Right lobe of liver (tissue), 6 donors: ENCODE results near the gene DLG2. TPM values are rescaled to one million over a fixed set of nuclear protein-coding genes. Genes with fewer than 3 reads are reported as not detected.

ENCODE experiments used
- ATAC-seq, 4 donors: fragments of 200-7000 bp; cut with Tn5 transposase; one replicate each; pipeline ENCODE4 v1.9.1; 2020; ENCODE audit warnings: mild to moderate bottlenecking in 4 of 4, moderate library complexity in 4 of 4
- DNase-seq, 3 donors: peaks; one replicate each; pipeline ENCODE4 v3.0.0-alpha.2; 2020
- H3K27ac ChIP-seq, 3 donors: fragments of 200-600 bp; one replicate each; pipeline ENCODE4 v1.8.0; 2022
- H3K27me3 ChIP-seq, 2 donors: fragments of 200-600 bp; one replicate each; pipeline ENCODE4 v1.8.0; 2022
- H3K36me3 ChIP-seq, 4 donors: fragments of 200-600 bp; sonication (generic) in 1 of 4; one replicate each; pipeline versions ENCODE4 v1.5.1 to v1.8.0; 2017 to 2022; ENCODE audit warnings: control low read depth in 1 of 4
- H3K4me1 ChIP-seq, 4 donors: fragments of 200-600 bp; sonication (generic) in 1 of 4; one replicate each; pipeline versions ENCODE4 v1.5.1 to v1.8.0; 2017 to 2022; ENCODE audit warnings: control low read depth in 1 of 4
- H3K4me3 ChIP-seq, 3 donors: fragments of 200-600 bp; one replicate each; pipeline ENCODE4 v1.8.0; 2022
- H3K9me3 ChIP-seq, 4 donors: fragments of 200-600 bp; sonication (generic) in 1 of 4; one replicate each; pipeline versions ENCODE4 v1.5.1 to v1.8.0; 2017 to 2022; ENCODE audit warnings: control low read depth in 1 of 4
- POLR2A ChIP-seq: fragments of 450-650 bp; IDR thresholded peaks from one replicate; pipeline ENCODE4 v1.6.1; 2017; ENCODE audit warnings: antibody characterized with exemption, mild to moderate bottlenecking
- WGBS: methylation state at CpG from one replicate; pipeline ENCODE4 v1.1.6; 2018; ENCODE audit warnings: low coverage, low lambda C conversion rate; ENCODE audit not compliant: insufficient coverage; ENCODE audit errors: missing lambda C conversion rate; 5-methylcytosine and 5-hydroxymethylcytosine counted together
- intact Hi-C, 2 donors: fragments of 100-400 bp; cut with DNase I; formaldehyde crosslinking; loops; one replicate each; pipeline versions ENCODE4 v1.11.2 to v1.14.1; 2022
- total RNA-seq, 6 experiments: library from RNA; depleted of rRNA in 2 of 6; stranded (reverse); fragments of >200 nt in 2 of 6; fragmentation: NEBNext Ultra II Directional in 3 of 6; extraction: Animal tissue kit (Norgen Biotek cat#: 25700) in 3 of 6; gene quantifications; one replicate each; pipeline versions ENCODE4 v1.1.0 to v1.2.4, GENCODE V29; 2016 to 2023
- TF ChIP-seq, protein P1 (sequence below), 4 donors: fragments of 200-600 bp in 3 of 4; fragments of 450-650 bp in 1 of 4; IDR thresholded peaks; one replicate each; pipeline versions ENCODE4 v1.5.1 to v1.8.0; 2016 to 2022; ENCODE audit warnings: antibody characterized with exemption in 4 of 4, mild to moderate bottlenecking in 2 of 4
- donor health status: DM: no; HTN: yes; CAD: no.
- donor health status: DM: no; HTN: no; CAD: no.
- donor health status: DM: no; HTN: no; CAD: no.
- donor health status: DM: no; HTN: yes; CAD: no.
- donor health status: DM: no; HTN: yes; CAD: no.

DLG2 gene
- total RNA-seq, 6 experiments from 2014 or later: 1.2 to 6.4 (median 2.5) TPM

DNA sequence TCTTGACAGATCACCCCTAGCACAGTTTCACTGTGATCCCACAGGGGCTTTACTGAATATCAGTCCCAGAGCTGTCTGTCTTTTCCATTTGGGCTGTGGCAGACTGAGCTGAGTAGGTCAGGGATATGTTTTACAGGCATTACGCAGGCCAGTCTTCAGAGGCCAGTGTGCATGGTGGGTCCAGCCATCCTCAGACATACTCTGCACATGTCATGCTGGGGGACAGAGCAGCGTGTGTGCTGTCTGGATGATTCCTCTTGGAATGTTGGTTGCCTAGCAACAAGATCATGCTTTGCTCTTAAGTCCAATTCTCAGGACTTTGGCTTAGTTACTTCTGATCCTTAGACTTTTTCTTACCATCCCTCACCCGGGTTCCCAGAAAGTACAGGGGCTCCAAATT is 736.5 kb downstream of the DLG2 start:
- Histone ChIP-seq H3K9me3 (no peaks in the 10 kb centered on the region), H3K27me3 (no peaks in the 10 kb centered on the region), H3K36me3 (no peaks in the 10 kb centered on the region), H3K4me1 (no peaks in the 10 kb centered on the region), H3K27ac (no peak overlapping the region), H3K4me3 (no peak overlapping the region)
- DNase-seq: no peak
- ATAC-seq: no peak
- intact Hi-C loops: no loop called here
- TF ChIP-seq, protein P1, sequence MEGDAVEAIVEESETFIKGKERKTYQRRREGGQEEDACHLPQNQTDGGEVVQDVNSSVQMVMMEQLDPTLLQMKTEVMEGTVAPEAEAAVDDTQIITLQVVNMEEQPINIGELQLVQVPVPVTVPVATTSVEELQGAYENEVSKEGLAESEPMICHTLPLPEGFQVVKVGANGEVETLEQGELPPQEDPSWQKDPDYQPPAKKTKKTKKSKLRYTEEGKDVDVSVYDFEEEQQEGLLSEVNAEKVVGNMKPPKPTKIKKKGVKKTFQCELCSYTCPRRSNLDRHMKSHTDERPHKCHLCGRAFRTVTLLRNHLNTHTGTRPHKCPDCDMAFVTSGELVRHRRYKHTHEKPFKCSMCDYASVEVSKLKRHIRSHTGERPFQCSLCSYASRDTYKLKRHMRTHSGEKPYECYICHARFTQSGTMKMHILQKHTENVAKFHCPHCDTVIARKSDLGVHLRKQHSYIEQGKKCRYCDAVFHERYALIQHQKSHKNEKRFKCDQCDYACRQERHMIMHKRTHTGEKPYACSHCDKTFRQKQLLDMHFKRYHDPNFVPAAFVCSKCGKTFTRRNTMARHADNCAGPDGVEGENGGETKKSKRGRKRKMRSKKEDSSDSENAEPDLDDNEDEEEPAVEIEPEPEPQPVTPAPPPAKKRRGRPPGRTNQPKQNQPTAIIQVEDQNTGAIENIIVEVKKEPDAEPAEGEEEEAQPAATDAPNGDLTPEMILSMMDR (IDR thresholded peaks at IDR 0.05): no peak
- no peak for TF ChIP-seq POLR2A
- WGBS: 42% methylated on average over 1 of the region's 3 CpGs

DNA sequence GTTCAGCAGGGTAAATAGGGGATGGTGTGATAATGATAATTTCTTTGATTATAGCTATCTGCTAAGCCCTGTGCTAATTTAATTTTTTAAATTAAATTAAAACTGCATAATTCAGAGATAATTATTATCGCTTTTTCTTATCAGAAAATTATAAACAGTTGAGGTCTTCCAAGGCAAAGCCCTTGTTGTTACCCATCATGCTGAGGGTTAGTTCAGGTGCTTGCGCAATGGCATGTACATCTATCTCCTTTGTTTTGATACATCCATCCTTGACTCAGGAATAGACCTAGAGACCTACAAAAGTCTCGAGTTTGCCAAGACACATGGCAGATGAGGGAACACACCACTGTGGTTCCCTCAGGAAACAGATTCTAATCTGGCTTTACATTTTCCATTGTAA is 737.6 kb downstream of the DLG2 start:
- ATAC-seq (no peak), DNase-seq (no peak)
- Histone ChIP-seq H3K36me3 (no peaks in the 10 kb centered on the region), H3K9me3 (no peaks in the 10 kb centered on the region), H3K27ac (no peak overlapping the region), H3K4me1 (no peaks in the 10 kb centered on the region), H3K27me3 (no peaks in the 10 kb centered on the region), H3K4me3 (no peak overlapping the region)
- intact Hi-C loops: no loop called here
- WGBS: 48% methylated on average over 3 of the region's 3 CpGs
- TF ChIP-seq POLR2A: no peak
- TF ChIP-seq, protein P1 (IDR thresholded peaks at IDR 0.05): no peak

DNA sequence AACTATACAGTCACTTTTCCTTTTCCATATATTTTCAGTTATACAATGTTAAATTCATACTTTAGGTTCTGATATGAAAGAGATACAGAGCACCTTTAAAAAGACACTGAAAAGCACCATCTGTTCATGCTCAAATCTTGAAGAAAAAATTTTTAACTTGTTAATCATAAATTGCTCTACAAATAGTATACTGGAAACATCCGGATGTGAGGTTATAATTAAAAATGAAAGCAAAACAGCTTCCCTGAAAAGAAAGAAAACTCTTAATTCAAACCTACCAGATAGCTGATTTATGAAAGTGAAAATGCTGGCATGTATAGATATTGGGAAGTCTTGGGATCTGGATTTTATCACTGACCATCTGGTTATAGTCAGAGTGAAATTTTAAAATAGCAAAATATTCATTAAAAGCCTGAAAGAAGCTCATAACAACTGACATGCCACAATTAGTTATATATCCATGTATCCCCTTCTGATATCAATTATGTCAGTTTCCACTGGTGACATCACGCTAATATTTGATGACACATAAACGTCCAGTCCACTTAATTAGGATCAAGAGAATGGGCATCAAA is 740.0 kb downstream of the DLG2 start:
- no peak overlapping the region for H3K4me3 ChIP-seq
- 43% methylated on average over 3 of the region's 3 CpGs for WGBS
- ATAC-seq: no peak
- no peaks in the 10 kb centered on the region for H3K27me3 ChIP-seq
- intact Hi-C loops: no loop called here
- H3K9me3 ChIP-seq: no peaks in the 10 kb centered on the region
- H3K4me1 ChIP-seq: no peaks in the 10 kb centered on the region
- no peak overlapping the region for H3K27ac ChIP-seq
- no peak for TF ChIP-seq POLR2A
- TF ChIP-seq, protein P1 (IDR thresholded peaks at IDR 0.05): no peak
- no peak for DNase-seq
- H3K36me3 ChIP-seq: no peaks in the 10 kb centered on the region

DNA sequence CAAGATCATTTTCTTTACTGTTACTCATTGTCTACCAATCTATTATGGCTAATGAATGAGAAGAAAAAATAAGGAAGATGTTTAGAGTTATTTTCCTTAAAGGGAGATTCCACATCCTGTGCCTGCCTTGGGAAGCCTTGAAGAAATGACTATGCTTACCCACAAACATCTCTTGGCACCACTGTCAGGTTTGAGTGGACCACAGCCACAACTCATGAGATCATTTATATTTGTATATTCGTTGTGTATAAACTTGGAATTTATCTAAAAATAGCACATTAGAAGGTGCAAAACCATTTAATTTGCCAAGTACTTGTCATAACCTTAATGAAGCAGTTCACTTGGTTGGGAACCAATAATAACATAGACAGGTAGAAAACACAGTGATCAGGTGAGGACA is 740.8 kb downstream of the DLG2 start:
- 13% methylated on average over 1 of the region's 1 CpG for WGBS
- no peak for DNase-seq
- Histone ChIP-seq H3K4me3 (no peak overlapping the region), H3K27me3 (no peaks in the 10 kb centered on the region), H3K36me3 (no peaks in the 10 kb centered on the region), H3K9me3 (no peaks in the 10 kb centered on the region), H3K4me1 (no peaks in the 10 kb centered on the region), H3K27ac (no peak overlapping the region)
- no peak for ATAC-seq
- intact Hi-C loops: no loop called here
- TF ChIP-seq, protein P1 (IDR thresholded peaks at IDR 0.05): no peak
- TF ChIP-seq POLR2A: no peak

DNA sequence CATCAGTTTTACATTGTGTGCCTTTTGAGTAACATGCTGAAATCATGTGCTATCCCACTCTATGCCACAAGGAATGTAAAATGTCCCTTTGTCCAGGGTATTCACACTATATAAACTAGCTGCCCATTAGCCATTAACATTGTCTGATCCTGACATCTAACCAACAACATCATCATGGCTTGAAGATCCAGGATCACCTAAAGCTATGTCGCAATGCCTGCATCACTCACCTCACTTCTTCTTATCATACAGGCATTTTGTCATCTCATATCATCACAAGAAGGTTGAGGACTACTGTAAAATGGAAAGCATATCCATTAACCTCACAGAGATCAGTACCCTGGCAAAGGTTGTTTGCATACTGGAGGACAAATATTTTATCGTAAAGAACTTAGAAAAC is 742.3 kb downstream of the DLG2 start:
- intact Hi-C loops: no loop called here
- 77% methylated on average over 2 of the region's 2 CpGs for WGBS
- Histone ChIP-seq H3K36me3 (no peaks in the 10 kb centered on the region), H3K27me3 (no peaks in the 10 kb centered on the region), H3K27ac (no peak overlapping the region), H3K4me1 (no peaks in the 10 kb centered on the region), H3K9me3 (no peaks in the 10 kb centered on the region), H3K4me3 (no peak overlapping the region)
- DNase-seq (no peak), ATAC-seq (no peak)
- TF ChIP-seq POLR2A: no peak
- TF ChIP-seq, protein P1 (IDR thresholded peaks at IDR 0.05): no peak
